HG03159 (cell line): ENCODE data around the gene ASB7.
"Not testable (repeated sequence)": the region's sequence is repeated elsewhere in the genome, so short reads cannot be mapped to it uniquely, and the experiment has no call there.

ENCODE experiments used
- ATAC-seq: cut with Tn5 transposase; IDR thresholded peaks from one replicate; pipeline ENCODE4 v1.9.1; 2021; ENCODE audit warnings: mild to moderate bottlenecking, moderate library complexity; ENCODE audit not compliant: unreplicated experiment

Gene ASB7, protein sequence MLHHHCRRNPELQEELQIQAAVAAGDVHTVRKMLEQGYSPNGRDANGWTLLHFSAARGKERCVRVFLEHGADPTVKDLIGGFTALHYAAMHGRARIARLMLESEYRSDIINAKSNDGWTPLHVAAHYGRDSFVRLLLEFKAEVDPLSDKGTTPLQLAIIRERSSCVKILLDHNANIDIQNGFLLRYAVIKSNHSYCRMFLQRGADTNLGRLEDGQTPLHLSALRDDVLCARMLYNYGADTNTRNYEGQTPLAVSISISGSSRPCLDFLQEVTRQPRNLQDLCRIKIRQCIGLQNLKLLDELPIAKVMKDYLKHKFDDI

DNA sequence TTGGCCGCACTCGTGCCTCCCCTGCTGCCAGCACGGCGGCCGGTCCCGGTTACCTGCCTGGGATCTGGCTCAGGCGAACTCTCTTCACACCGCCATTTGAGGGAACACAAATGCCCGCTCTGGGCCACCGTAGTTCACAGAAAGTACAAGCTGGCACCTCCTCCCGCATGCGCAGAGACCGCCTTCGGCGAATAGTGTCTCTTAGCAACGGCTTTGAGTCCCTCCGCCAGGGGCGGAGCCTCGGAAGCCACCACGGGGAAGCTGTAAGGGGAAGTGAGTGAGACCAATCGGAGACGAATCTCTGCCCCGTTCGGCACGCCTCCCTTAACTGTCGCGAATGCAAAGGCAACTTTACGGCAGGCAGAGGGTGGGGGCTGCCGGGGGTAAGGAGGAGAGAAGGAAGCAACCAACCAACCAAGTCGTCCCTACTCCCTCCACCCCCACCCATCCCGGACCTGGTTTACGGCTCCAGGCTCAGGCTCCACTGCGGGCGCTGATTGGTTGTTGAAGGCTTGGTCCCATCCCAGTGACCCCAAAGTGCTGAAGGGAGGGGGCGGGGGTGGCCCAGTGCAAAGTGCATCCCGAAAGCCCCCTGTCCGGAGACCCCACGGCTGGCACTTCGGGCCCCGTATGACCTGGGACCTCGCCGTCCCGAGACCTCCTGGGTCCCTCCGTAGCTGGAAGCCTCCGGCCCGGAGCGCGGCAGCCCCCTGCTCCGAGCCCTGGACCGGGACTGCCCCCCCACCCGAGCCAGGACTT is at the start of gene ASB7, which contains the start of gene LINS1:
TSS of gene ASB7 (plus strand) at position 526 of the 759 bp plus-strand sequence. CDS start 9,628 bp downstream, outside the sequence.
TSS of gene LINS1 (minus strand) at position 121 of the 759 bp plus-strand sequence. CDS start 21,342 bp downstream, outside the sequence.
- ATAC-seq: peak; percentile 88

GRCh38 chr15:100553468-100553867 is 48.9 kb upstream of the ASB7 start:
- ATAC-seq: no peak

DNA sequence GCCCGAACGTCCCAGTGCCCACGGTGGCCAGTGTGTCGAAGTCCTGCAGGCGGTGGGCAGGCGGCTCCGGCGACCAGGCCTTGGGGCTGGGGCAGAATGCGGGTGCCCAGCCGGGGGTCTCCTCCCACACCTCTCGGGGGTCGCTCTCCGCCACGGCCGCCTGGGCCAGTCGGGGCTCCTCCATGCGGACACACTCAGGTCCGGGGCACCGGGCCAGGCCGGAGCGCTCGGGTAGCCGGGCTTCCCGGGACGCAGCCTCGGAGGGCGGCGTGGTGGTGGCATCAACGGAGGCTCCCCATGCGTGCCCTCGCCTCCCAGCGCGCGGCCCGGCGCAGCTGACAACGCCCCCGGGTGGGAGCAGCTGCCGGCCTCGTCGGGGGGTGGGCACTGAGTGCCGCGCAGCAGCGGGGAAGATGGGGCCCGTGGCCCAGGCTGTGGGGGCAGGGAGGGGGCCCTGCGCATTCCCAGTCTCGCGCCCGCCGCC is 43.6 kb upstream of the ASB7 start:
- ATAC-seq: no peak

- ATAC-seq: no peak
These were observed 43.1 kb upstream of the ASB7 start for GRCh38 chr15:100559330-100559729.

GRCh38 chr15:100560323-100560722 is 42.1 kb upstream of the ASB7 start:
- ATAC-seq: no peak

GRCh38 chr15:100565591-100565990 is 36.8 kb upstream of the ASB7 start:
- no peak for ATAC-seq

DNA sequence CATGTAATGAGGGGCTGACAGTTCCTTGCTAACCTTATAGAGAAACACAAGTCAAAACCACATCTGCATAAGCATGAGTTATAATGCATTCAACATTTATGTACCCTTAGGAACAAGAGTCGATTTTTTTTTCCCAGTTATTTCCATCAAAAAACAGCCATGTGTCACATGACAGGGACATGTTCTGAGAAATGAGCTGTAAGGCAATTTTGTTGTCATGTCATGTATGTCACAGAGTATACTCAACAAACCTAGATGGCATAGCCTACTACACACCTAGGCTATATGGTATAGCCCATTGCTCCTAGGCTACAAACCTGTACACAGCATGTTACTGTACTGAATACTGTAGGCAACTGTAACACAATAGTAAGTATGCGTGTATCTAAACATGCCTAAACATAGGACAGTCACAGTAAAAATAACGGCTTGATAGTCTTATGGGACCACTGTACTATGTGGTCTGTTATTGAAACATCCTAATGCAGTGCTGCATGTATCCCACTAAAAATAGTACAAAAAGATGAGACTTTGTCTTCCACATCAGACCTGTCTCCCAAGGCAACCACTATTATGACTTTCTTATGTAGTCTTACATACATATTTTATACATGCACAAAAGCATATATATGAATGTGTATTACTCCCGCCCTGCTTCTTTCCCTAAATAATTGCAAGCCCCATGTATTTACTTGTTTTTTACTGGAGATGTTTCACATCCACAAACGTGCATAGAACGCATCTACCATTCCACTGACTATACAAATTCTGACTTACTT is 35.4 kb upstream of the ASB7 start:
- no peak for ATAC-seq

- ATAC-seq: no peak
These were observed 33.0 kb upstream of the ASB7 start for GRCh38 chr15:100569391-100569790.

DNA sequence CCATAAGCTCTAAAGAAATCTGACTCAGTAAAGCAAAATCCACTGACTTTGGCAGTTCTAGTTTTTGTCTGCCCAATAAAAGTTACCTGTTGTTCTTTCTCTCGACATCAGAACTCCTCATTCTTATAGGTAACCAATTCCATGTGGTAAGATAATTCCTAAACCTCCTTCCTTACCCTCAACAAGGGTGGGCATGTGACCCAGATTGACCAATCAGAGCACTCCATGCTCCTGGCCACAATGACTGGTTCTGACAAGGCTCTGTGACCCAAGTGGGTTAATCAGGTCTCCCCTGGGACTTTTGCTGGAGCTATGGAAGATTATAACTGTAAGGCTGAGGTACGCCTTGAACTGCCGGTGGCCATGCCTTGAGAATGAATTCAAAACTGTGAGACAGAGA is 32.1 kb upstream of the ASB7 start:
- peak; percentile 14 for ATAC-seq

- ATAC-seq: peak; percentile 88
These were observed 31.6 kb upstream of the ASB7 start for GRCh38 chr15:100570735-100571313.

- no peak for ATAC-seq
These were observed 30.7 kb upstream of the ASB7 start for GRCh38 chr15:100571592-100572167.

- no peak for ATAC-seq
These were observed 29.9 kb upstream of the ASB7 start for GRCh38 chr15:100572362-100572983.

DNA sequence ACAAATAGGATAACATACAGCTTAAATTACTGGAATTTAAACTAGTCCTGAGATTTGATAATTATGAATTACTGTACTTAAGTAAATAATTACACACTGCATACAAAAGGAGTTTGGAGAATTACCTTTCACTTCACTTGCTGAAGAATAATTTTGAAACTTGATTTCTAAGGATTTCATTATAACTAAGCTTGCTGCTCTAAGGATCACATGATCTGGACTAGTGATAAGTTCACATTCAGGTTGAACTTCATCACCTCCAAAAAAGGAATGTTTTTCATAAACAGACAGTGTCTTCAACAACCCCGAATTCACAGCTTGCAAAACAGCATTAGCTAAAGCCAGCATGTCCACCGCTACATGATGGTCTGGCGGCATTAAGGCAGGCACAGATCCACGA is 28.9 kb upstream of the ASB7 start:
- ATAC-seq: no peak

GRCh38 chr15:100580414-100580813 is 22.0 kb upstream of the ASB7 start:
- ATAC-seq: no peak

- ATAC-seq: no peak
These were observed 13.6 kb upstream of the ASB7 start for GRCh38 chr15:100588638-100589242.

GRCh38 chr15:100591163-100591562 is 11.2 kb upstream of the ASB7 start:
- not testable (repeated sequence) for ATAC-seq

DNA sequence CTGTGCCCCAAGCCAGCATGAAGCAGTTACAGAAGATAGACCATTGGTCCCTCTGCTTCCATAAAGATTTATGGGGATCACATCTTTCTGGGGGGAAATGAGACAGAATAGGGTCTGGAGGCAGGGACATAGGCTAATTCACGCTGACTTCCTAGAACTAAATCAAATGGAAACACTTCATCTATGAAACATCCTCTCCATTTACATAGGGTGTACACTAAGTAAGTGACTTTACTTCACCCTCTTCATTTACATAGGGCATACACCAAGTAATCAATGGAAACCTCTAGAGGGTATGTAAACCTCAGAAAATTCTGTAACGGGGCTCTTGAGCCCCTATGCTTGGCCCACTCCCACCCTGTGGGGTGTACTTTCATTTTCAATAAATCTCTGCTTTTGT is 10.6 kb upstream of the ASB7 start:
- no peak for ATAC-seq

- ATAC-seq: no peak
These were observed 9.5 kb upstream of the ASB7 start for GRCh38 chr15:100592898-100593297.

- no peak for ATAC-seq
These were observed 9.0 kb upstream of the ASB7 start for GRCh38 chr15:100593431-100593830.

DNA sequence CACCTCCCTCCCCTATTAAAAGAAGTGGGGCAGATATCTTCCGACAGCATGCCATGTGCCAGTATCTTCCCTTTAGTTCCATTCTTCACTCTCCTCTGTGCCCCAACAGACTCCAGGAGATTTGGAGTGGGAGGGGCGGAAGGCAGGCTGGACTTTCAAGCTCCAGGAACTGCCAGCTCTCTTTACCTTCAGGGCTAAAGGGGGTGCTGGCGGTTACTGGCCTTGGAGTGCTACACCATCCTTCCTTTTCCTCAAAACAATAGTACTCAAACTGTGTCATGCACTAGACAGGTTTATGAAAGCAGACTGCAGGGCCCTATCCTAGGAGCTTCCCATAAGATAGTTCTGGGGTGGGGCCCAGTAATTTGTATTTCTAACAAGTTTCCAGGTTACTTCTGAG is 6.4 kb upstream of the ASB7 start:
- ATAC-seq: no peak
